IMR-90 (cell line): ENCODE data around the gene VAT1L. TPM values are rescaled to one million over a fixed set of nuclear protein-coding genes. Genes with fewer than 3 reads are reported as not detected.

Source experiments
- ATAC-seq: fragments of 200-7000 bp; cut with Tn5 transposase; 2 replicates; pipeline ENCODE4 v1.9.1; 2020; ENCODE audit warnings: low read depth, mild to moderate bottlenecking, moderate library complexity
- BruUV-seq: library from RNA; stranded (reverse); fragments of 400-500 nt; replicated peaks from 2 replicates; lab custom pipeline; 2021; lab: Mats Ljungman, UMichigan
- CTCF ChIA-PET: fragments of 300-600 bp; formaldehyde crosslinking; extraction: SDS; loops from one replicate; lab custom pipeline; 2021; ENCODE audit warnings: antibody characterized with exemption; lab: Yijun Ruan, JAX
- POLR2A ChIA-PET: fragments of 300-600 bp; sonication (Branson Sonifier 250); formaldehyde crosslinking; loops from one replicate; lab custom pipeline; 2022; ENCODE audit warnings: antibody characterized with exemption; ENCODE audit not compliant: unreplicated experiment; lab: Charles Lee
- DNase-seq: peaks from one replicate; pipeline ENCODE4 v3.0.0; 2013
- H2AFZ ChIP-seq: replicated peaks from 2 replicates; pipeline ENCODE3; 2013; ENCODE audit warnings: low read length, mild to moderate bottlenecking; ENCODE audit not compliant: poor library complexity
- H2AK5ac ChIP-seq: 2 replicates; pipeline ENCODE4 v1.6.1; 2013; ENCODE audit warnings: low read depth, low read length, inconsistent platforms
- H2AK9ac ChIP-seq: replicated peaks from 2 replicates; pipeline ENCODE3; 2013; ENCODE audit warnings: mild to moderate bottlenecking, low read depth, low read length, moderate library complexity; ENCODE audit not compliant: poor library complexity
- H2BK120ac ChIP-seq: 2 replicates; pipeline ENCODE4 v1.6.1; 2013; ENCODE audit warnings: low read depth, low read length, inconsistent platforms
- H2BK15ac ChIP-seq: 3 replicates; pipeline ENCODE4 v1.6.1; 2013; ENCODE audit warnings: low read depth, low read length, inconsistent platforms
- H2BK20ac ChIP-seq: 2 replicates; pipeline ENCODE4 v1.6.1; 2013; ENCODE audit warnings: low read depth, mild to moderate bottlenecking, inconsistent platforms, low read length, moderate library complexity
- H2BK5ac ChIP-seq: 2 replicates; pipeline ENCODE4 v1.6.1; 2013; ENCODE audit warnings: mild to moderate bottlenecking, low read depth, low read length, inconsistent platforms; ENCODE audit not compliant: poor library complexity, severe bottlenecking
- H3K14ac ChIP-seq: replicated peaks from 2 replicates; pipeline ENCODE4 v1.6.1; 2013; ENCODE audit warnings: low read depth, low read length, inconsistent platforms
- H3K18ac ChIP-seq: 2 replicates; pipeline ENCODE4 v1.6.1; 2013; ENCODE audit warnings: low read depth, low read length, control low read depth
- H3K23ac ChIP-seq: 2 replicates; pipeline ENCODE4 v1.6.1; 2013; ENCODE audit warnings: low read depth, low read length, inconsistent platforms
- H3K27ac ChIP-seq: 2 replicates; pipeline ENCODE4 v1.5.1; 2013; ENCODE audit warnings: mild to moderate bottlenecking, control low read depth, low read length; ENCODE audit not compliant: insufficient read depth
- H3K27me3 ChIP-seq: 2 replicates; pipeline ENCODE4 v1.6.1; 2013; ENCODE audit warnings: low read length; ENCODE audit not compliant: control insufficient read depth, insufficient read depth
- H3K36me3 ChIP-seq: 2 replicates; pipeline ENCODE4 v1.6.1; 2013; ENCODE audit warnings: low read length, mixed read lengths; ENCODE audit not compliant: control insufficient read depth, insufficient read depth
- H3K4ac ChIP-seq: 2 replicates; pipeline ENCODE4 v1.6.1; 2013; ENCODE audit warnings: low read depth, low read length, inconsistent platforms
- H3K4me1 ChIP-seq: 2 replicates; pipeline ENCODE4 v1.6.1; 2013; ENCODE audit warnings: low read length, mixed read lengths; ENCODE audit not compliant: control insufficient read depth, insufficient read depth
- H3K4me2 ChIP-seq: 2 replicates; pipeline ENCODE4 v1.6.1; 2013; ENCODE audit warnings: low read depth, mild to moderate bottlenecking, control low read depth, low read length, moderate library complexity
- H3K4me3 ChIP-seq: 2 replicates; pipeline ENCODE4 v1.5.1; 2013; ENCODE audit warnings: low read depth, mild to moderate bottlenecking, control low read depth, low read length, moderate library complexity; ENCODE audit not compliant: insufficient read depth
- H3K56ac ChIP-seq: 2 replicates; pipeline ENCODE4 v1.6.1; 2013; ENCODE audit warnings: low read length, inconsistent platforms; ENCODE audit not compliant: insufficient read depth; ENCODE audit errors: extremely low read depth
- H3K79me1 ChIP-seq, 2 experiments: 2 replicates each; pipeline ENCODE4 v1.6.1; 2013; ENCODE audit warnings: low read length in 2 of 2, inconsistent platforms in 1 of 2, low read depth in 1 of 2
- H3K9ac ChIP-seq: 2 replicates; pipeline ENCODE4 v1.6.1; 2013; ENCODE audit warnings: low read depth, low read length, control low read depth
- H3K9me1 ChIP-seq: 2 replicates; pipeline ENCODE4 v1.6.1; 2013; ENCODE audit warnings: low read length, inconsistent platforms; ENCODE audit not compliant: insufficient read depth
- H3K9me3 ChIP-seq: 2 replicates; pipeline ENCODE4 v1.6.1; 2013; ENCODE audit warnings: low read length; ENCODE audit not compliant: control insufficient read depth, insufficient read depth
- H4K20me1 ChIP-seq: 2 replicates; pipeline ENCODE4 v1.6.1; 2013; ENCODE audit warnings: low read length, inconsistent platforms; ENCODE audit not compliant: insufficient read depth
- H4K5ac ChIP-seq: 2 replicates; pipeline ENCODE4 v1.6.1; 2013; ENCODE audit warnings: mild to moderate bottlenecking, low read depth, low read length, control low read depth
- H4K8ac ChIP-seq, 2 experiments: 2 replicates each; pipeline ENCODE4 v1.6.1; 2013; ENCODE audit warnings: low read depth in 2 of 2, low read length in 2 of 2, control low read depth in 1 of 2, inconsistent platforms in 1 of 2
- H4K91ac ChIP-seq: 2 replicates; pipeline ENCODE4 v1.6.1; 2013; ENCODE audit warnings: low read depth, low read length, inconsistent platforms; ENCODE audit not compliant: insufficient read depth
- BHLHE40 ChIP-seq: fragments of 150-350 bp; IDR thresholded peaks from 2 replicates; pipeline ENCODE4 v1.6.1; 2016; ENCODE audit warnings: mild to moderate bottlenecking, low read depth, low read length
- CEBPB ChIP-seq: IDR thresholded peaks from 2 replicates; pipeline ENCODE4 v1.6.1; 2012; ENCODE audit warnings: low read depth, low read length, improper control_type of control experiment
- CHD1 ChIP-seq: IDR thresholded peaks from 2 replicates; pipeline ENCODE4 v1.6.1; 2012; ENCODE audit warnings: low read depth, low read length, improper control_type of control experiment
- ELK1 ChIP-seq: fragments of 150-350 bp; IDR thresholded peaks from 2 replicates; pipeline ENCODE4 v1.6.1; 2016; ENCODE audit warnings: low read depth, mild to moderate bottlenecking, low read length, moderate library complexity, borderline replicate concordance
- FOS ChIP-seq: fragments of 150-350 bp; IDR thresholded peaks from 2 replicates; pipeline ENCODE4 v1.6.1; 2016; ENCODE audit warnings: low read depth, low read length
- MAZ ChIP-seq: IDR thresholded peaks from 2 replicates; pipeline ENCODE4 v1.6.1; 2012; ENCODE audit warnings: low read depth, mild to moderate bottlenecking, low read length, improper control_type of control experiment, moderate library complexity, borderline replicate concordance
- NFE2L2 ChIP-seq: fragments of 150-350 bp; IDR thresholded peaks from 2 replicates; pipeline ENCODE4 v1.6.1; 2016; ENCODE audit warnings: low read depth, mild to moderate bottlenecking, low read length
- POLR2A ChIP-seq: IDR thresholded peaks from 2 replicates; pipeline ENCODE4 v1.6.1; 2012; ENCODE audit warnings: mild to moderate bottlenecking, low read depth, low read length
- RFX5 ChIP-seq: IDR thresholded peaks from 2 replicates; pipeline ENCODE4 v1.8.0; 2012; ENCODE audit warnings: low read depth, mild to moderate bottlenecking, low read length, moderate library complexity
- SMC3 ChIP-seq: fragments of 150-350 bp; IDR thresholded peaks from 2 replicates; pipeline ENCODE4 v1.6.1; 2016; ENCODE audit warnings: low read depth, mild to moderate bottlenecking, antibody characterized with exemption, low read length, moderate library complexity
- WGBS, 2 experiments: methylation state at CpG; one replicate each; pipeline versions ENCODE4 v1.1.5 to v1.1.7; 2013; ENCODE audit warnings: missing lambda C conversion rate in 2 of 2; ENCODE audit not compliant: insufficient read length in 1 of 2; ENCODE audit errors: extremely low coverage in 2 of 2; 5-methylcytosine and 5-hydroxymethylcytosine counted together
- dilution Hi-C: fragments of 300-500 bp; cut with HindIII; formaldehyde crosslinking; loops from one replicate; pipeline ENCODE4 v1.14.3; 2018; ENCODE audit warnings: low sequenced_read_pairs; ENCODE audit not compliant: unreplicated experiment
- in situ Hi-C: fragments of 300-500 bp; cut with MboI; formaldehyde crosslinking; loops from 3 replicates; pipeline ENCODE4 v1.14.3; 2019; ENCODE audit warnings: low sequenced_read_pairs, inconsistent platforms, mixed read lengths
- intact Hi-C: fragments of 100-400 bp; cut with micrococcal nuclease; formaldehyde crosslinking; loops from 2 replicates; pipeline ENCODE4 v1.10.0; 2022
- polyA plus RNA-seq, 3 experiments: library from polyadenylated mRNA; depleted of rRNA; stranded (reverse); fragments of >200 nt; gene quantifications; 2 replicates each; pipeline ENCODE4 v1.2.3, GENCODE V29; 2012; ENCODE audit warnings: low replicate concordance in 1 of 3
- total RNA-seq: library from RNA; depleted of rRNA; stranded (reverse); fragments of >200 nt; gene quantifications from 2 replicates; pipeline ENCODE4 v1.2.3, GENCODE V29; 2012

Gene VAT1L
- total and polyA plus RNA-seq, 2 of the 4 experiments (the other 2 are of a cell fraction): 15.4 to 18.5 TPM

- H4K5ac ChIP-seq: no peak overlapping the region
- H2BK20ac ChIP-seq: no peak overlapping the region; the same call in 1 of the 2 replicates
- no peak overlapping the region for H3K23ac ChIP-seq
- no peak overlapping the region for H2BK15ac ChIP-seq
- no peak overlapping the region for H2AK5ac ChIP-seq
- H3K4me3 ChIP-seq: no peak overlapping the region
- no peaks in the 10 kb centered on the region for H4K20me1 ChIP-seq
- H3K79me1 ChIP-seq: no peaks in the 10 kb centered on the region
- no peak for TF ChIP-seq CHD1
- no peak for TF ChIP-seq SMC3
- no peak for TF ChIP-seq POLR2A
- TF ChIP-seq CEBPB: no peak
- TF ChIP-seq MAZ: no peak
- no peak for TF ChIP-seq BHLHE40
- TF ChIP-seq ELK1: no peak
- TF ChIP-seq FOS: no peak
- TF ChIP-seq RFX5: no peak
- no peak for TF ChIP-seq NFE2L2
- no peaks in the 10 kb centered on the region; the same call in 1 of the 2 replicates for H3K36me3 ChIP-seq
- H3K4me2 ChIP-seq: no peak overlapping the region
- H3K56ac ChIP-seq: no peak overlapping the region
- dilution Hi-C loops (no loop called here), in situ Hi-C loops (no loop called here), intact Hi-C loops (no loop called here)
- no peak overlapping the region for H2AFZ ChIP-seq
- H3K18ac ChIP-seq: no peak overlapping the region
- H3K9me1 ChIP-seq: no peaks in the 10 kb centered on the region; the same call in 1 of the 2 replicates
- H3K9me3 ChIP-seq: no peaks in the 10 kb centered on the region
- DNase-seq (no peak), ATAC-seq (no peak)
- POLR2A ChIA-PET: no interaction called here
- H3K4me1 ChIP-seq: peaks cover 4% of the 10 kb centered on the region; the same call in 1 of the 2 replicates
- H3K14ac ChIP-seq: no peak overlapping the region
- no peak overlapping the region for H3K27ac ChIP-seq
- no peak overlapping the region for H4K91ac ChIP-seq
- no peak overlapping the region for H3K4ac ChIP-seq
- no CpG with 5 or more reads among the region's 5 CpGs for WGBS, 2 experiments
- BruUV-seq: no TSS peak
- no peak overlapping the region for H2AK9ac ChIP-seq
- no peak overlapping the region for H2BK120ac ChIP-seq
- H3K9ac ChIP-seq: no peak overlapping the region
- CTCF ChIA-PET: interaction anchor here (0.7 kb wide), 1 partner anchor 228 kb away, joined by 3 read pairs; no protein-coding TSS in a partner anchor
- H3K27me3 ChIP-seq: no peaks in the 10 kb centered on the region
- H4K8ac ChIP-seq: no peak overlapping the region
- H2BK5ac ChIP-seq: no peak overlapping the region
Measured at GRCh38 chr16:77868478-77868877, 80.1 kb downstream of the VAT1L start.
